ENCODE results near the gene GALNT2.
A peak's percentile ranks its signal among the peaks of the same experiment; 100 is the strongest.

Gene GALNT2

GRCh38 chr1:230266456-230266855 is 199.4 kb downstream of the GALNT2 start:
- Histone ChIP-seq H3K4me3 (no peak overlapping the region), H3K36me3 (ENCODE audit: insufficient read depth, low read length) (peaks cover 5% of the 10 kb centered on the region; the same call in 1 of the 2 replicates), H3K27ac (no peak overlapping the region), H3K9ac (ENCODE audit: insufficient read length) (no peak overlapping the region), H3K9me3 (ENCODE audit: low read depth, low read length) (no peaks in the 10 kb centered on the region)
- DNase-seq (ENCODE audit: low read depth, low spot score) = no peak
- TF ChIP-seq POLR2AphosphoS5 (IDR thresholded peaks at IDR 0.05; ENCODE audit: borderline replicate concordance, low read depth, low read length) = no peak
- no peak for TF ChIP-seq FOXP2 (optimal IDR thresholded peaks at IDR 0.05; ENCODE audit: control extremely low read depth, extremely low read length, insufficient read depth)
- no peak for TF ChIP-seq EZH2 (IDR thresholded peaks at IDR 0.05)

DNA sequence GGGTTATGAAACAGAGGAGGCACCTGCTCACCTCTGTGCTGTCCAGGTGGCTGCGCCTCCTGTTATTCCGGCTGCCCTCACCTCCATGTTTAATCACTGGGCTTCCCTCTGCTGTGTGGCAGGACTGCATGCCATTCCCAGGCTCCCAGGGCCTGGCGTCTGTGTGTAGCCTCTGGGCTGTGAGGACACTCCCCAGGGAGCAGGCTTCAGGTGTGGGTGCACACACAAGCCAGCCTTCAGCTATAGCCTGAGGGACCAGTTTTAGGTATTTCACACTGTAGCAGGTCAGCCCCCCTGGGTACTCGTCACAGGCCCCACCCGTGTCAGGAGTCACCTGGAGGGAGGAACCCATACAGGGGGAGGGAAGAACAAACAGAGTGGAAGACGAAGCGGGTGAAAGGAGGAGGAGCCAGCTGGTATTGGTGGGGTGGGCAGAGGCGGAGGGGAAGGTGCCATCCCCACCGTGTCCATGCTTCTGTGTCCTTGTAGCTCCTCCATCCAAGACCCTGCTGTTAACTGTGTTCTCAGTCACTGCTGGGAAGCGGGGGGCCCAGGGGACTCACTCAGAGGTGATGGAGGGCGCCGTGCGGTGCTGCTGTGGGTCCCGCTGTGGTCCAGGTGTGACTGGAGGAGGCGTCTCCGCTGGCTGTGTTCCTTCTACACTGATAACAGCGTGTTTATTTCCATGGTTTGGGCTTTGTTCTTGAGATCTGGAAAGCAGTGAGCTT is 200.5 kb downstream of the GALNT2 start:
- H3K9ac ChIP-seq (ENCODE audit: insufficient read length) = no peak overlapping the region
- no peak overlapping the region for H3K27ac ChIP-seq
- peaks cover 5% of the 10 kb centered on the region; the same call in 1 of the 2 replicates for H3K36me3 ChIP-seq (ENCODE audit: insufficient read depth, low read length)

DNA sequence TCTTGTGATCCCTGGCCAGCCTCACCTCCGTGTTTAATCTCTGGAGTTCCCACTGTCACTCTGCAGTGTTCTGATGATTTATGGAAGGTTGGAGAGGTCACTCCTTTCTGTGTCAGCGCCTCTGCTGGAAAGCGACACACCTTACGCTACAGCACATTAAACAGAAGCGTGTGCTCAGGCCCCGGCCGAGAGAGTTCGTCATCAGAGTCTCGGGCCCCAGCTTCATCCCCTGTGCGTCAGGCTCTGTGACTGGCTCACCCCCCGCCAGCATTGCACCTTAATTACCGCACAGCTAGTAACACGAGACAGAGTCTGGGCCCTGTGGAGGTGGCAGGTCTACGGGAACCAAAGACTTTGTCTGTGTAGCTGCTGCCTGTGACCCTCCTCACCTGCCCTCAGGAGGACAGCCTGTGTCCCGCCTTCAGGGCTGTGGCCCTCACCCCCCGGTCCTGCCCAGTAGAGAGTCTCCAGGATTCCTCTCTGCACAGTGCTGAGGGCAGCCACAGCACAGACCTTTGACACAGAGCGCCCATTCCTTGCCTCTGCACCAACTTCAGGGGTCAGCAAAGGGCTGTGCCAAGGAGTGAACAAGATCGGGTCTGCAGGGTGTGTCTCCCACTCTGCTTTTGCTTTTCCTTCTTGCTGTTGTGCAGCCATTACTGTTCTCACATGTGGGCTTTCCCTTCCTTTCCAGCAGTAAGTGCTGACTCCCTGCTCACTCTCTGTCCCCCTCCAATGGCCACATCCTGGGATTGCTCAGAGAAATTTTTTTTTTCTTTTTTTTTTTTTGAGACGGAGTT is 201.5 kb downstream of the GALNT2 start:
- peaks cover 5% of the 10 kb centered on the region; the same call in 1 of the 2 replicates for H3K36me3 ChIP-seq (ENCODE audit: insufficient read depth, low read length)
- H3K9ac ChIP-seq (ENCODE audit: insufficient read length) = no peak overlapping the region
- DNase-seq (ENCODE audit: low read depth, low spot score) = peak; percentile 62
- H3K4me3 ChIP-seq = no peak overlapping the region
- TF ChIP-seq EZH2 (IDR thresholded peaks at IDR 0.05) (no peak), FOXP2 (optimal IDR thresholded peaks at IDR 0.05; ENCODE audit: control extremely low read depth, extremely low read length, insufficient read depth) (no peak), POLR2AphosphoS5 (IDR thresholded peaks at IDR 0.05; ENCODE audit: borderline replicate concordance, low read depth, low read length) (no peak)
- no peak overlapping the region for H3K27ac ChIP-seq
- no peaks in the 10 kb centered on the region for H3K9me3 ChIP-seq (ENCODE audit: low read depth, low read length)

More for the DNA sequence above, 200.5 kb downstream of the GALNT2 start:
- Histone ChIP-seq H3K4me3 (no peak overlapping the region), H3K9me3 (ENCODE audit: low read depth, low read length) (no peaks in the 10 kb centered on the region)
- TF ChIP-seq FOXP2 (optimal IDR thresholded peaks at IDR 0.05; ENCODE audit: control extremely low read depth, extremely low read length, insufficient read depth) = no peak
- TF ChIP-seq EZH2 (IDR thresholded peaks at IDR 0.05) = no peak
- no peak for TF ChIP-seq POLR2AphosphoS5 (IDR thresholded peaks at IDR 0.05; ENCODE audit: borderline replicate concordance, low read depth, low read length)
- DNase-seq (ENCODE audit: low read depth, low spot score) = no peak

GRCh38 chr1:230270185-230270558 is 203.1 kb downstream of the GALNT2 start:
- Histone ChIP-seq H3K4me3 (peak overlapping the region; percentile 34), H3K27ac (peak overlapping the region; percentile 85), H3K9ac (ENCODE audit: insufficient read length) (no peak overlapping the region), H3K9me3 (ENCODE audit: low read depth, low read length) (no peaks in the 10 kb centered on the region), H3K36me3 (ENCODE audit: insufficient read depth, low read length) (peaks cover 6% of the 10 kb centered on the region)
- no peak for TF ChIP-seq EZH2 (IDR thresholded peaks at IDR 0.05)
- DNase-seq (ENCODE audit: low read depth, low spot score) = no peak

- no peaks in the 10 kb centered on the region for H3K9me3 ChIP-seq (ENCODE audit: low read depth, low read length)
- DNase-seq (ENCODE audit: low read depth, low spot score) = peak; percentile 93
- H3K36me3 ChIP-seq (ENCODE audit: insufficient read depth, low read length) = peaks cover 11% of the 10 kb centered on the region
- H3K9ac ChIP-seq (ENCODE audit: insufficient read length) = no peak overlapping the region
- peak overlapping the region; percentile 85 for H3K27ac ChIP-seq
- peak overlapping the region; percentile 34 for H3K4me3 ChIP-seq
- TF ChIP-seq POLR2AphosphoS5 (IDR thresholded peaks at IDR 0.05; ENCODE audit: borderline replicate concordance, low read depth, low read length) (peak; percentile 66; the same call in 1 of the 2 replicates), EZH2 (IDR thresholded peaks at IDR 0.05) (no peak)
Observed at GRCh38 chr1:230270559-230271281, 203.7 kb downstream of the GALNT2 start.

GRCh38 chr1:230271300-230272035 is 204.4 kb downstream of the GALNT2 start:
- no peak for DNase-seq (ENCODE audit: low read depth, low spot score)
- peaks cover 14% of the 10 kb centered on the region for H3K36me3 ChIP-seq (ENCODE audit: insufficient read depth, low read length)
- H3K9me3 ChIP-seq (ENCODE audit: low read depth, low read length) = no peaks in the 10 kb centered on the region
- TF ChIP-seq FOXP2 (optimal IDR thresholded peaks at IDR 0.05; ENCODE audit: control extremely low read depth, extremely low read length, insufficient read depth) (no peak), EZH2 (IDR thresholded peaks at IDR 0.05) (no peak), POLR2AphosphoS5 (IDR thresholded peaks at IDR 0.05; ENCODE audit: borderline replicate concordance, low read depth, low read length) (no peak)
- no peak overlapping the region for H3K9ac ChIP-seq (ENCODE audit: insufficient read length)
- peak overlapping the region; percentile 66; the same call in 1 of the 2 replicates for H3K27ac ChIP-seq
- H3K4me3 ChIP-seq = peak overlapping the region; percentile 34; the same call in 1 of the 2 replicates

GRCh38 chr1:230272557-230272956 is 205.5 kb downstream of the GALNT2 start:
- H3K9me3 ChIP-seq (ENCODE audit: low read depth, low read length) = no peaks in the 10 kb centered on the region
- TF ChIP-seq EZH2 (IDR thresholded peaks at IDR 0.05) (no peak), POLR2AphosphoS5 (IDR thresholded peaks at IDR 0.05; ENCODE audit: borderline replicate concordance, low read depth, low read length) (no peak), FOXP2 (optimal IDR thresholded peaks at IDR 0.05; ENCODE audit: control extremely low read depth, extremely low read length, insufficient read depth) (no peak)
- no peak overlapping the region for H3K27ac ChIP-seq
- no peak for DNase-seq (ENCODE audit: low read depth, low spot score)
- no peak overlapping the region for H3K9ac ChIP-seq (ENCODE audit: insufficient read length)
- no peak overlapping the region for H3K4me3 ChIP-seq
- peaks cover 14% of the 10 kb centered on the region for H3K36me3 ChIP-seq (ENCODE audit: insufficient read depth, low read length)
